B cell (primary cell): ENCODE measurements around the gene SLC25A26.

Experiments
- CTCF ChIP-seq: fragments of 200-600 bp; IDR thresholded peaks from one replicate; pipeline ENCODE4 v1.8.0; 2022; ENCODE audit warnings: antibody characterized with exemption, mild to moderate bottlenecking
- EZH2 ChIP-seq: IDR thresholded peaks from 2 replicates; pipeline ENCODE4 v1.6.1; 2012; ENCODE audit warnings: borderline replicate concordance, low read depth, mild to moderate bottlenecking, moderate library complexity, low read length; ENCODE audit not compliant: insufficient read depth, poor library complexity, severe bottlenecking

- TF ChIP-seq CTCF, result no peak
- no peak for TF ChIP-seq EZH2
Observed at GRCh38 chr3:66227051-66227450, 6.2 kb downstream of the SLC25A26 start.
